Activated CD4-positive, CD25-positive, alpha-beta regulatory T cell (primary cell): ENCODE measurements around the gene CMTM7.

Experiments used
- DNase-seq, 4 experiments: peaks; one replicate each; lab custom pipeline; 2025; lab: John Stamatoyannopoulos, UW

Gene CMTM7, protein sequence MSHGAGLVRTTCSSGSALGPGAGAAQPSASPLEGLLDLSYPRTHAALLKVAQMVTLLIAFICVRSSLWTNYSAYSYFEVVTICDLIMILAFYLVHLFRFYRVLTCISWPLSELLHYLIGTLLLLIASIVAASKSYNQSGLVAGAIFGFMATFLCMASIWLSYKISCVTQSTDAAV

GRCh38 chr3:32391643-32392535 is at the start of gene CMTM7:
Gene CMTM7 (plus strand): TSS chr3:32391853. CDS start chr3:32391907, 54 bp downstream.
- DNase-seq: peak; percentile 3 to 31 (median 26)

DNA sequence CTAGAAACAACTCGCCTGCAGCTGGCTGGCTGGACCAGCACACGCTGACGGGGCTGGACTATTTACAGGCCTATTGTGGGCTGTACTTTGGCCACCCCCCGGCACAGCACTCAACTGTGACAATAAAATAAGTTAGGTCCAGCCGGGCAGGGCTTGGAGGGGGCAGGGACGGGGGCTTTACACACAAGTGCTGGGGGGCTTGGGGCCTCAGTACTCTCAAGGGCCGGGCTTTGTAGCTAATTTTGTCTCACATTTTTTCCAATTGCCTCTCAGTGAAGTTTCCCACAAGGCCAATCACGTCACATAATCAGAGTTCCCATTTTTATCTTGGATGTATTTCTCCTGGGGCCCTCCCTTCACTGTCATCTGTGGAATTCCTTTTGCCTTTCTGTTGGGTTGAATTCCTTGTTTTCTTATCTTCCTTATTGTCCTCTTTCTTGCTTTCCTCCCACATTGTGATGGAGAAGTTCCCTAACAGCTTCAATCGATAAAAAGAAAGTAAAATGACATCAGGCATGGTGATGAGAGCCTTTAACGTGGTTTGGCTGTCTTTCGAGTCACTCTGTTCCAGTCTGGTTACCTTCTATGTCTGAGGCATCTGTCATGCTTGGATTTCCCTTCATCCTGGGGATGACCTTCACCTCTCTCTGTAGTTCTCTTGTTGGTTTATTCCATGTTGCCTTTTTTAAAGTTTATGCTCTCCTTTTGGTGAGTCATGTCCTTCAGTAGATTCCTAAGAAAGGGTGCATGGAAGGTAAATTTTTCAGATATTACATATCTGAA is 44.1 kb upstream of the CMTM7 start:
- no peak for DNase-seq

DNA sequence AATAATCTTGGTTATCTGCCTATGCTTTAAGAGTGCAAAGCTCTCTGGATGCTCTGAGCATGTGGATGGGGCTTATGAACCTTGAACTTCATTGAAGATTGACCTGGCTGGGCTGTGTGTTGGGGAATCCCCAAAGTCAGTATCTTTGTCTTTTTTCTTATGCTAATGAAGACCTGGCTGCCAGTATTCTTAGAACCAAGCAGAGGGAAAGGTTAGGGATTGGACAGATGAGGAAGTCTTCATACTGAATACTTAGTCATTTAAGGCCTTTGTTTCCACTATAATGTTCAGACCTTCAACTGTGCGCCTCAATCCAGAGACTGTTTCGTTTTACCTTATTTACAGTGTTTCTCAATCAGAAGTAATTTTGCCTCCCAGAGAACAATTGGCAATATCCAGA is 42.5 kb upstream of the CMTM7 start:
- no peak for DNase-seq

GRCh38 chr3:32352563-32352962 is 39.1 kb upstream of the CMTM7 start:
- DNase-seq: no peak

- DNase-seq: no peak
Observed at GRCh38 chr3:32353351-32353750, 38.3 kb upstream of the CMTM7 start.

DNA sequence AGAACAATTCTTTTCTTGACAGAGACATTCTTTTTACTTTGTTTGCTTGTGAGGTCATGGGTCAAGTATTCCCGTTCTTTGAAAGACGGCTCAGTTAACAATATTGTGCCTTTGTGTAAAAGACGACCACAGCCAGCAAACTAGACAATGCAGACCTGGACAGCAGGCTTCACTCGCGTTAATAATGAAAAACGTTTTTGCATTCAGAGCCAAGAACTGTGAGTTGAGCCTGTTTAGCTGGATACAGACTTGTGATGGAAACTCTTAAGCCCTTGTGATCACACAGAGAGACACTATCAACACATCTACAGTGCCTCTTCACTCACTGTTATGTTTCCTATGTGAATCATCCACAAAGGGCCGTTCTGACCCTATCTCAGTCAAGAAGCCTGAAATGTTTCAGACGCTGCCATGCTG is 37.3 kb upstream of the CMTM7 start:
- no peak for DNase-seq

GRCh38 chr3:32355751-32356291 is 35.8 kb upstream of the CMTM7 start:
- no peak for DNase-seq

- DNase-seq: no peak
Observed at GRCh38 chr3:32359766-32360492, 31.7 kb upstream of the CMTM7 start.

DNA sequence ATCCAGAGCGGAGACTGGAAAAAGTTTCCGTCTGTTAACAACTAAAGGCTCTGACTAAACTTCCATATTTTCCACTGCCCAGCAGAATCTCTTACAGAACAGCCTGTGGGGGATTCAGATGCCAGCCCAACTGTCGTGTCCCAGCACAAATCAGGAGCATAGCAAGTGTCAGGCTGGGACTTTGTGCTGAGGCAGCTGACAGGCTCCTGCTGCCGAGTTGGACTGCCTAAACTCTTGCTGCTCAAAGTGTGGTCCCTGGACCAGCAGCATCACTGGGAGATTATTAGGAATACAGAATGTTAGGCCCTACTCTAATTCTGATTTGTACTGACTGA is 31.2 kb upstream of the CMTM7 start:
- DNase-seq: no peak

- no peak for DNase-seq
Observed at GRCh38 chr3:32366638-32367397, 24.8 kb upstream of the CMTM7 start.

GRCh38 chr3:32367442-32367841 is 24.2 kb upstream of the CMTM7 start:
- no peak for DNase-seq

DNA sequence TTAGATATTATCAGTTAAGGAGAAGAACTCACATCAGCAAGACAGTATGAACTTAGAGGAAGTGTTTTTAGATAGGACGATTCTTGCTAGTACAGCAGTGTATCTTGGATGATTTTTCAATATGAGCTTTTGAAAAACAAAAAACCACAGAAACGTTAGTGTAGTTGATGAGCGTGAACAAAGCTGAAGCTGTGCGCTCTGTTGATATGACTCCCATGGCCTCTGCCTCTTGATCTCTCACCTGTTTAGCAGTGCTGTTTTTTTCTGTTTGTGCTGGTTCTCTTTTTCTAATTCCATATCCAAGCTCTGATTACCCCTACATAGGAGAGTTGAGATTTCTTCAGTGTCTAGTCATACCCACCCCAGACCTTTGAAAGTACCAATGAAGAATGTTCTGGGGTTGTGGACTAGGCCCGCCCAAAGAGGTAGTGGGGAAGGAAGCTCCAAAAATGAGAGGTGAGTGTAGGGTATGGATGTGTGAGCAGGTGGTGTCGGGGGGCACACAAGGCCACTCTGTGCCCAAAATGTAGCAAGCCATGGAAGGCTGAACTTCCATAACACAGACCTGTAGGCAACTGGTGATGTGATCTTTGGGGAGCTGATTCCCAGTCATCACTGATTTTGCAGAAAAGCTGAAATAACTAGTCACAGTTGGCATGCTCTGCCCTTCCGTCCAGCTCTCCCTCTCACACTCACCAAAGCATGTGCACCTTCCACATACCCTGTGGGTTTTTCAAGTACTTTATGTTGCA is 20.0 kb upstream of the CMTM7 start:
- peak in 1 of 4 experiments; percentile 8 for DNase-seq

DNA sequence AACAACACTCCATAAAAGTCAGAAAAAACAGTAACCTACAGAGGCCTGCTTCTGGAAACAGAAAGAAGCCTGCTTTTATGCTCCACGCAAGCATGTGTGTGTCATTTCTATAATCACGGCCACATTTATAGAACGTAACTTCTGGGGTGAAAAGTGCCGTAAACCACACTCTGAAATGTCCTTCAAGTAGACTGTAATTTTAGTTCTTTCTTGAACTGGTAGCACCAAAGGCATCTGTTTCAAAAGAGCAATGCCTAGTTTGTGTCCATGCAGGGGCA is 19.5 kb upstream of the CMTM7 start:
- DNase-seq: no peak

DNA sequence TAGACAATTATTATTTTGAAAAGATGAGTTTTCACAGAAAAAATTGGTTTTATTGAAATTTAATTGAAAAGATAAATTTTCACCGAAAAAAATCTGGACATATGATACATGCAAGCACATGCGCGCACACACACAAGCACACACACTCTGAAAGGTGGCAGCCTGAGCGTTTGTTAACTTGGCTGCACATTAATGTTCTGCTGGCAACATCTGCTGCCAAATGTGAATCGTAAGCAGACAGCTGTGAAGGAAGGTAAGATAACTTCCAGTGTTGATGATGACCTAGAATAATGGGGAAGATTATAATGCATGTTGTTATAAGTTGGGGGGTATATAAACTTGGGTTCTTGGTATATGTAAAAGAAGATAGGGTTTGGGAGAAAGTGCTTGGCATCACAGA is 18.4 kb upstream of the CMTM7 start:
- DNase-seq: no peak

DNA sequence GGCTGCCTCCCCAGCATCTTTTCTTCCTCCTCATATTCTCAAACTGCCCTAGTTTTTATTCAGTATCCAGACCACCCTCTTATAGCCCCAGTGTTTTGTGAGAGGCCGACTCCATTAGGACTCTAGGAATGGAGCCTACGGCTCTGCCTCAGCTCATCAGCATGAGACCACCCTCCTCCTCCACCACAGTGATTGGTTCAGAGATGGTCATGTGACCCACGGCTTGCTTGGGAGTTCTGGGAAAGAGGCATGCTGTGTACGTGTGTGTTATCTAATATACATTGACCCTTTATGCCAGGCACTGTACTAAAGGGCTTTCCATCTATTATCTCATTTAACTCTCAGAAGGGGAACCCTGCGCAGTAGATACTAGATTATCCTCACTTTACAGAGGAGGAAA is 17.8 kb upstream of the CMTM7 start:
- DNase-seq: no peak

GRCh38 chr3:32374788-32375595 is 16.7 kb upstream of the CMTM7 start:
- peak; percentile 4 to 49 (median 37) for DNase-seq

- DNase-seq: no peak
Observed at GRCh38 chr3:32375596-32375930, 16.1 kb upstream of the CMTM7 start.

DNA sequence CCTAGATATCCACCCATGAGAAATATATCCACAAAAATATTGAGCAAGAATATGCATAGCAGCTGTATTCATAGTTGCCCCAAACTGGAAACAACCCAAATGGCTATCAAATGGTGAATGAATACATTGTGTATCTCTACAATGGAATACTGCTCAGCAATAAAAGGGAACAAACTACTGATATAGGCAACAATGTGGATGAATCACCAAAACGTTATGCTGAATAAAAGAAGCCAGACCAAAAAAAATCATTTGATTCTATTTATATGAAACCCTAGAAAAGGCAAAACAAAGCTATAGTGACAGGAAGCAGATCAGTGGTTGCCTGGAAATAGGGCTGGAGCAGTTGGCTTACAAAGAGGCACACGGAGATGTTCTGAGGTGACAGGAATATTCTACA is 15.5 kb upstream of the CMTM7 start:
- no peak for DNase-seq

- no peak for DNase-seq
Observed at GRCh38 chr3:32379831-32380500, 11.7 kb upstream of the CMTM7 start.
